OCI-LY1 (cell line): ENCODE results near the gene SAMD14.

Source experiments
- H2AFZ ChIP-seq: fragments of 200-600 bp; sonication (generic), shearing (Covaris generic); 2 replicates; pipeline ENCODE4 v1.6.0; 2014; ENCODE audit warnings: antibody characterized with exemption, mild to moderate bottlenecking, low read length
- H3F3A ChIP-seq: fragments of 200-600 bp; sonication (generic), shearing (Covaris generic); 2 replicates; pipeline ENCODE4 v1.6.0; 2014; ENCODE audit warnings: mild to moderate bottlenecking, antibody characterized with exemption, low read length, moderate library complexity; ENCODE audit not compliant: insufficient read depth
- H3K27ac ChIP-seq: fragments of 200-600 bp; sonication (generic); 2 replicates; pipeline ENCODE4 v1.5.1; 2014; ENCODE audit warnings: low read length, mixed run types, mild to moderate bottlenecking, low read depth; ENCODE audit not compliant: poor library complexity, severe bottlenecking
- H3K27me3 ChIP-seq: fragments of 200-600 bp; sonication (generic); 2 replicates; pipeline ENCODE4 v1.6.0; 2014; ENCODE audit warnings: antibody characterized with exemption, mild to moderate bottlenecking, low read length, moderate library complexity; ENCODE audit not compliant: insufficient read depth
- H3K36me3 ChIP-seq: fragments of 200-600 bp; sonication (generic); 2 replicates; pipeline ENCODE4 v1.6.1; 2014; ENCODE audit warnings: mild to moderate bottlenecking, antibody characterized with exemption, low read length, moderate library complexity, mixed read lengths; ENCODE audit not compliant: insufficient read depth
- H3K4me1 ChIP-seq: fragments of 200-600 bp; sonication (generic); 2 replicates; pipeline ENCODE4 v1.5.1; 2014; ENCODE audit warnings: mild to moderate bottlenecking, low read length, moderate library complexity; ENCODE audit not compliant: insufficient read depth, severe bottlenecking
- H3K4me2 ChIP-seq: fragments of 200-600 bp; sonication (generic), shearing (Covaris generic); 2 replicates; pipeline ENCODE4 v1.6.1; 2014; ENCODE audit warnings: low read length
- H3K4me3 ChIP-seq: fragments of 200-600 bp; sonication (generic); 2 replicates; pipeline ENCODE4 v1.5.1; 2014; ENCODE audit warnings: low read length, low read depth, mild to moderate bottlenecking, mixed read lengths; ENCODE audit not compliant: poor library complexity, severe bottlenecking
- H3K79me2 ChIP-seq: fragments of 200-600 bp; shearing (Covaris generic); 2 replicates; pipeline ENCODE4 v1.6.1; 2016; ENCODE audit warnings: mixed run types, low read length, mixed read lengths; ENCODE audit not compliant: insufficient read depth
- H3K9ac ChIP-seq: fragments of 200-600 bp; sonication (generic), shearing (Covaris generic); 2 replicates; pipeline ENCODE4 v1.6.1; 2014; ENCODE audit warnings: mild to moderate bottlenecking, low read length, mixed read lengths
- H3K9me2 ChIP-seq: fragments of 200-600 bp; sonication (generic), shearing (Covaris generic); 2 replicates; pipeline ENCODE4 v1.6.1; 2014; ENCODE audit warnings: low read depth, mild to moderate bottlenecking, low read length, mixed read lengths
- H3K9me3 ChIP-seq: fragments of 200-600 bp; shearing (Covaris generic); 2 replicates; pipeline ENCODE4 v1.6.1; 2014; ENCODE audit warnings: low read length, mixed read lengths
- H4K20me1 ChIP-seq: fragments of 200-600 bp; sonication (generic), shearing (Covaris generic); 2 replicates; pipeline ENCODE4 v1.6.0; 2016; ENCODE audit warnings: mild to moderate bottlenecking, low read length; ENCODE audit not compliant: insufficient read depth
- EZH2 ChIP-seq: fragments of 200-600 bp; sonication (generic), shearing (Covaris generic); IDR thresholded peaks from 2 replicates; pipeline ENCODE4 v1.8.0; 2017; ENCODE audit warnings: borderline replicate concordance, mixed run types, mild to moderate bottlenecking, antibody characterized with exemption, low read length, moderate library complexity, mixed read lengths
- TF ChIP-seq, protein P1 (sequence below): fragments of 200-600 bp; sonication (generic), shearing (Covaris generic); IDR thresholded peaks from 2 replicates; pipeline ENCODE4 v1.5.1; 2017; ENCODE audit warnings: mild to moderate bottlenecking, antibody characterized with exemption, low read length, moderate library complexity, mixed read lengths

The SAMD14 gene

DNA sequence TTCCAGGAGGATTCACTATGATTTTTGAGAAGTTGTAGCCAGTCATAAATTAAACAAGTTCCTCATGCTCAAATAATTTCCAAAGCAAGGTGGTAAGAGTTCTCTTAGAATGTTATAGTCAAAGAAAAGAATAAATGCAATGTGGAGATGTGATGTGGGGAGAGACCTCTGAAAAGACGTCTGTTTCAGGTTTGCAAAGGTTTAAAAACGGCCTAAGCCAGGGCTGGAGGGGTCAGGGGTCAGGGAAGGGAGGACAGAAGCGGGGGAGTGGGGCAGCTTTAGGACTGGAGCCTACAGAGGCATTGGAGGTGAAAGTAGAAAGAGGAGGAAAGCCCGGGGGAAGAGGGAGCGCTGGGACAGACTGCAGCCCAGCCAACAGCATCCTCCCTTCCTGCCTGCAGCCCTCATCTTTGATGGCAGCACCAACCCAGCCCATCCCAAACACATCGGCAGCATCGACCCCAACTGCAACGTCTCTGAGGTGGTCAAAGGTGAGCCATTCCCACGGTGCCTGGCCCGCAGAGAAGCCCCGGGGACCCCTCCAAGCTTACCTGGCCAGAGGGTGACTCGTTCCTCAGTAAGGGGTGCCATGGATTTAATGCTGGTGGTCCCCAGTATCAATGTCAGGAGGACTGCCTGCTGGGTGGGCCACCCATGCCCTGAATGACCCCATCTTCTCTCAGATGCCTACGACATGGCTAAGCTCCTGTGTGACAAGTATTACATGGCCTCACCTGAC, 23.4 kb downstream of the SAMD14 start:
- Histone ChIP-seq H2AFZ (no peak overlapping the region), H3K27ac (no peak overlapping the region), H3F3A (no peaks in the 10 kb centered on the region), H3K4me2 (no peak overlapping the region), H3K27me3 (no peaks in the 10 kb centered on the region), H4K20me1 (no peaks in the 10 kb centered on the region), H3K36me3 (no peaks in the 10 kb centered on the region), H3K79me2 (no peaks in the 10 kb centered on the region), H3K9me3 (no peaks in the 10 kb centered on the region), H3K4me3 (no peak overlapping the region), H3K4me1 (no peaks in the 10 kb centered on the region), H3K9me2 (no peaks in the 10 kb centered on the region), H3K9ac (no peak overlapping the region)
- no peak for TF ChIP-seq EZH2
- TF ChIP-seq, protein P1, sequence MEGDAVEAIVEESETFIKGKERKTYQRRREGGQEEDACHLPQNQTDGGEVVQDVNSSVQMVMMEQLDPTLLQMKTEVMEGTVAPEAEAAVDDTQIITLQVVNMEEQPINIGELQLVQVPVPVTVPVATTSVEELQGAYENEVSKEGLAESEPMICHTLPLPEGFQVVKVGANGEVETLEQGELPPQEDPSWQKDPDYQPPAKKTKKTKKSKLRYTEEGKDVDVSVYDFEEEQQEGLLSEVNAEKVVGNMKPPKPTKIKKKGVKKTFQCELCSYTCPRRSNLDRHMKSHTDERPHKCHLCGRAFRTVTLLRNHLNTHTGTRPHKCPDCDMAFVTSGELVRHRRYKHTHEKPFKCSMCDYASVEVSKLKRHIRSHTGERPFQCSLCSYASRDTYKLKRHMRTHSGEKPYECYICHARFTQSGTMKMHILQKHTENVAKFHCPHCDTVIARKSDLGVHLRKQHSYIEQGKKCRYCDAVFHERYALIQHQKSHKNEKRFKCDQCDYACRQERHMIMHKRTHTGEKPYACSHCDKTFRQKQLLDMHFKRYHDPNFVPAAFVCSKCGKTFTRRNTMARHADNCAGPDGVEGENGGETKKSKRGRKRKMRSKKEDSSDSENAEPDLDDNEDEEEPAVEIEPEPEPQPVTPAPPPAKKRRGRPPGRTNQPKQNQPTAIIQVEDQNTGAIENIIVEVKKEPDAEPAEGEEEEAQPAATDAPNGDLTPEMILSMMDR: no peak

DNA sequence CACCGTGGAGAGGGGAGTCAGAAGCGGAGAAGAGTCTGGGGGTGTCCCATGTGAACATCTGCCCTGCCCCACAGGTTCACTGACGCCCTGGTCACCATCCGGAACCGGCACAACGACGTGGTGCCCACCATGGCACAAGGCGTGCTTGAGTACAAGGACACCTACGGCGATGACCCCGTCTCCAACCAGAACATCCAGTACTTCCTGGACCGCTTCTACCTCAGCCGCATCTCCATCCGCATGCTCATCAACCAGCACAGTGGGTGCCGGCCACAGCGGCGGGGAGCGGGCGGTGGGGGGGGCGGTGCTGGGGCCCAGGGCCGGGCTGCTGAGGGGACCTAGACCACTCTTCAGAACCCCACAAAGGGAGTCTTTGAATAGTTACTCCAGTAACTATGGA, 24.1 kb downstream of the SAMD14 start:
- Histone ChIP-seq H3K4me1 (no peaks in the 10 kb centered on the region), H3K9me3 (no peaks in the 10 kb centered on the region), H4K20me1 (no peaks in the 10 kb centered on the region), H3K27ac (no peak overlapping the region), H2AFZ (no peak overlapping the region), H3K36me3 (no peaks in the 10 kb centered on the region), H3K4me3 (no peak overlapping the region), H3K79me2 (no peaks in the 10 kb centered on the region), H3K4me2 (no peak overlapping the region), H3F3A (no peaks in the 10 kb centered on the region), H3K27me3 (no peaks in the 10 kb centered on the region), H3K9ac (no peak overlapping the region), H3K9me2 (no peaks in the 10 kb centered on the region)
- TF ChIP-seq EZH2: no peak
- TF ChIP-seq, protein P1: no peak

GRCh38 chr17:50103941-50104340, 26.0 kb downstream of the SAMD14 start:
- Histone ChIP-seq H3F3A (no peaks in the 10 kb centered on the region), H3K9me3 (no peaks in the 10 kb centered on the region), H3K27me3 (no peaks in the 10 kb centered on the region), H2AFZ (no peak overlapping the region), H3K4me2 (no peak overlapping the region), H3K4me3 (no peak overlapping the region), H3K79me2 (no peaks in the 10 kb centered on the region), H3K36me3 (no peaks in the 10 kb centered on the region), H3K27ac (no peak overlapping the region), H3K4me1 (no peaks in the 10 kb centered on the region), H3K9me2 (no peaks in the 10 kb centered on the region), H4K20me1 (no peaks in the 10 kb centered on the region), H3K9ac (no peak overlapping the region)
- TF ChIP-seq, protein P1: no peak
- no peak for TF ChIP-seq EZH2
